HEK293 (cell line): Measurements from ENCODE around the gene PLCL1.

Experiments used
- CTCF ChIA-PET: fragments of 350-600 bp; formaldehyde crosslinking; extraction: SDS; loops from one replicate; lab custom pipeline; 2021; ENCODE audit warnings: antibody characterized with exemption; lab: Yijun Ruan, JAX
- POLR2A ChIA-PET: fragments of 300-600 bp; formaldehyde crosslinking; extraction: SDS; loops from one replicate; lab custom pipeline; 2020; ENCODE audit warnings: antibody characterized with exemption, inconsistent platforms; lab: Yijun Ruan, JAX
- H3K27ac ChIP-seq: fragments of 200-500 bp; sonication (Bioruptor generic); 2 replicates; pipeline ENCODE4 v1.5.1; 2014; ENCODE audit warnings: low read depth, low read length, control low read depth, inconsistent platforms; ENCODE audit errors: extremely low read depth
- H3K36me3 ChIP-seq, 2 experiments: fragments of 200-500 bp in 1 of 2; sonication (Bioruptor generic) in 1 of 2; 1 replicate in 1 of 2; 2 replicates in 1 of 2; pipeline ENCODE4 v1.5.1; 2014 to 2017; ENCODE audit warnings: inconsistent platforms in 2 of 2, low read length in 2 of 2; ENCODE audit not compliant: control insufficient read depth in 2 of 2, insufficient read depth in 1 of 2
- H3K4me1 ChIP-seq: fragments of 200-500 bp; sonication (Bioruptor generic); 2 replicates; pipeline ENCODE4 v1.5.1; 2014; ENCODE audit warnings: mild to moderate bottlenecking, low read length, inconsistent platforms; ENCODE audit not compliant: control insufficient read depth, insufficient read depth
- H3K4me3 ChIP-seq: 2 replicates; pipeline ENCODE4 v1.5.1; 2011; ENCODE audit warnings: low read depth, mild to moderate bottlenecking, control low read depth, low read length, moderate library complexity
- H3K9me3 ChIP-seq: fragments of 200-500 bp; sonication (Bioruptor generic); 2 replicates; pipeline ENCODE4 v1.5.1; 2014; ENCODE audit warnings: low read depth, low read length, inconsistent platforms; ENCODE audit not compliant: control insufficient read depth, insufficient read depth
- AEBP2 ChIP-seq: fragments of 450-650 bp; formaldehyde crosslinking; IDR thresholded peaks from 2 replicates; pipeline ENCODE4 v1.5.1; 2016; ENCODE audit warnings: missing biosample characterization, missing genetic modification characterization, borderline replicate concordance
- GFI1B ChIP-seq: fragments of 450-650 bp; formaldehyde crosslinking; IDR thresholded peaks from 2 replicates; pipeline ENCODE4 v1.5.1; 2016; ENCODE audit warnings: missing biosample characterization, missing genetic modification characterization
- MZF1 ChIP-seq: fragments of 450-650 bp; formaldehyde crosslinking; IDR thresholded peaks from 2 replicates; pipeline ENCODE4 v1.5.1; 2017; ENCODE audit warnings: missing biosample characterization, missing genetic modification characterization, borderline replicate concordance
- PRDM6 ChIP-seq: fragments of 450-650 bp; formaldehyde crosslinking; IDR thresholded peaks from 2 replicates; pipeline ENCODE4 v1.5.1; 2017; ENCODE audit warnings: missing biosample characterization, missing genetic modification characterization
- SALL2 ChIP-seq: fragments of 450-650 bp; formaldehyde crosslinking; IDR thresholded peaks from 2 replicates; pipeline ENCODE4 v1.5.0; 2017; ENCODE audit warnings: missing biosample characterization, mild to moderate bottlenecking, missing genetic modification characterization, borderline replicate concordance
- SCRT1 ChIP-seq: fragments of 450-650 bp; formaldehyde crosslinking; IDR thresholded peaks from 2 replicates; pipeline ENCODE4 v1.5.1; 2016; ENCODE audit warnings: missing biosample characterization, missing genetic modification characterization, borderline replicate concordance
- TCF7L2 ChIP-seq: IDR thresholded peaks from 2 replicates; pipeline ENCODE4 v1.6.1; 2011; ENCODE audit warnings: low read depth, mild to moderate bottlenecking, inconsistent platforms, low read length, moderate library complexity, borderline replicate concordance
- TSHZ1 ChIP-seq: fragments of 450-650 bp; formaldehyde crosslinking; IDR thresholded peaks from 2 replicates; pipeline ENCODE4 v1.5.1; 2016; ENCODE audit warnings: missing biosample characterization, missing genetic modification characterization, borderline replicate concordance
- ZNF140 ChIP-seq: fragments of 450-650 bp; formaldehyde crosslinking; IDR thresholded peaks from 2 replicates; pipeline ENCODE4 v1.5.1; 2016; ENCODE audit warnings: missing biosample characterization, missing genetic modification characterization
- ZNF23 ChIP-seq: fragments of 450-650 bp; formaldehyde crosslinking; IDR thresholded peaks from 2 replicates; pipeline ENCODE4 v1.5.1; 2016; ENCODE audit warnings: missing biosample characterization, missing genetic modification characterization, borderline replicate concordance
- ZNF274 ChIP-seq, 2 experiments: fragments of 200-500 bp in 1 of 2; fragments of 450-650 bp in 1 of 2; sonication (Bioruptor generic) in 1 of 2; formaldehyde crosslinking in 1 of 2; IDR thresholded peaks; 2 replicates each; pipeline versions ENCODE4 v1.5.1 to v1.6.1; 2014 to 2016; ENCODE audit warnings: borderline replicate concordance in 1 of 2, inconsistent platforms in 1 of 2, low read length in 1 of 2, missing biosample characterization in 1 of 2, missing genetic modification characterization in 1 of 2
- ZNF513 ChIP-seq: fragments of 450-650 bp; IDR thresholded peaks from 2 replicates; pipeline ENCODE4 v1.5.1; 2018; ENCODE audit warnings: missing biosample characterization, missing genetic modification characterization
- ZNF555 ChIP-seq: fragments of 450-650 bp; formaldehyde crosslinking; conservative IDR thresholded peaks from 2 replicates; pipeline ENCODE4 v1.5.1; 2017; ENCODE audit warnings: missing biosample characterization, mild to moderate bottlenecking, missing genetic modification characterization, inconsistent platforms
- ZNF621 ChIP-seq: fragments of 450-650 bp; formaldehyde crosslinking; IDR thresholded peaks from 2 replicates; pipeline ENCODE4 v1.5.1; 2017; ENCODE audit warnings: missing biosample characterization, missing genetic modification characterization

Gene PLCL1

GRCh38 chr2:198036029-198036879 is 231.9 kb downstream of the PLCL1 start:
- POLR2A ChIA-PET, result no interaction called here
- Histone ChIP-seq H3K4me1 (no peaks in the 10 kb centered on the region), H3K36me3 (no peaks in the 10 kb centered on the region), H3K27ac (no peak overlapping the region), H3K4me3 (no peak overlapping the region), H3K9me3 (no peaks in the 10 kb centered on the region)
- TF ChIP-seq TSHZ1, result no peak
- no peak for TF ChIP-seq AEBP2 (tag by site-specific recombination)
- TF ChIP-seq ZNF140 (tag by site-specific recombination), result no peak
- TF ChIP-seq SALL2 (tag by site-specific recombination), result no peak
- TF ChIP-seq PRDM6 (tag by site-specific recombination), result no peak
- TF ChIP-seq MZF1 (tag by site-specific recombination), result no peak
- CTCF ChIA-PET, result no interaction called here

GRCh38 chr2:198040835-198041234 is 236.4 kb downstream of the PLCL1 start:
- TF ChIP-seq GFI1B (no peak), ZNF513 (tag by site-specific recombination) (no peak), ZNF274 (IDR thresholded peaks at IDR 0.05; ENCODE audit: low read length) (no peak), ZNF274 (tag by site-specific recombination; IDR thresholded peaks at IDR 0.05; ENCODE audit: borderline replicate concordance) (no peak), ZNF23 (tag by site-specific recombination) (no peak), MZF1 (tag by site-specific recombination) (no peak), TCF7L2 (no peak), ZNF555 (no peak), SCRT1 (tag by site-specific recombination) (no peak), ZNF621 (tag by site-specific recombination) (no peak)
- TF ChIP-seq, all 188 proteins: peak for 0
- H3K27ac ChIP-seq, result no peak overlapping the region
- CTCF ChIA-PET, result no interaction called here
- H3K36me3 ChIP-seq, result no peaks in the 10 kb centered on the region
- no peaks in the 10 kb centered on the region for H3K9me3 ChIP-seq
- no peak overlapping the region for H3K4me3 ChIP-seq
- no peaks in the 10 kb centered on the region for H3K4me1 ChIP-seq
- POLR2A ChIA-PET, result no interaction called here
